Esophagus (tissue), 2 donors: ENCODE data around the gene SCN1A. TPM values are rescaled to one million over a fixed set of nuclear protein-coding genes. Genes with fewer than 3 reads are reported as not detected.
"Not testable (repeated sequence)": the region's sequence is repeated elsewhere in the genome, so short reads cannot be mapped to it uniquely, and the experiment has no call there.

Experiments used
- H3K27ac ChIP-seq, 2 donors: one replicate each; pipeline ENCODE4 v1.5.1; 2013; ENCODE audit warnings: low read depth in 2 of 2, mild to moderate bottlenecking in 2 of 2, inconsistent platforms in 1 of 2, low read length in 1 of 2, moderate library complexity in 1 of 2
- H3K27me3 ChIP-seq, 2 donors: one replicate each; pipeline ENCODE4 v1.6.1; 2013; ENCODE audit warnings: low read length in 2 of 2, control low read depth in 1 of 2, mild to moderate bottlenecking in 1 of 2; ENCODE audit not compliant: insufficient read depth in 2 of 2, control insufficient read depth in 1 of 2
- H3K36me3 ChIP-seq, 2 donors: one replicate each; pipeline ENCODE4 v1.6.1; 2013; ENCODE audit warnings: low read length in 1 of 2; ENCODE audit not compliant: control insufficient read depth in 2 of 2, insufficient read depth in 2 of 2
- H3K4me1 ChIP-seq, 2 donors: one replicate each; pipeline ENCODE4 v1.6.1; 2013; ENCODE audit warnings: low read length in 1 of 2; ENCODE audit not compliant: control insufficient read depth in 2 of 2, insufficient read depth in 2 of 2
- H3K4me3 ChIP-seq, 2 donors: one replicate each; pipeline ENCODE4 v1.5.1; 2013; ENCODE audit warnings: low read length in 2 of 2, mild to moderate bottlenecking in 2 of 2, low read depth in 1 of 2, moderate library complexity in 1 of 2
- H3K9me3 ChIP-seq, 2 donors: one replicate each; pipeline ENCODE4 v1.6.1; 2013; ENCODE audit warnings: mild to moderate bottlenecking in 2 of 2, low read depth in 1 of 2, low read length in 1 of 2, moderate library complexity in 1 of 2; ENCODE audit not compliant: control insufficient read depth in 2 of 2, insufficient read depth in 1 of 2
- WGBS, 2 donors: extraction: QIAGEN DNeasy Blood & Tissue Kit; methylation state at CpG; one replicate each; pipeline ENCODE4 v1.1.7; 2013; 5-methylcytosine and 5-hydroxymethylcytosine counted together
- polyA plus RNA-seq, 2 donors: library from polyadenylated mRNA; stranded (reverse); fragments of 200-250 nt; gene quantifications; one replicate each; pipeline ENCODE4 v1.2.3, GENCODE V29; 2013
- donor health status: healthy with polysubstance abuse.
- donor health status: Bipolar disorder and iron deficiency.

Gene SCN1A
- polyA plus RNA-seq, 2 donors, result not detected

- Histone ChIP-seq H3K4me3 (no peak overlapping the region), H3K9me3 (no peaks in the 10 kb centered on the region), H3K27me3 (no peaks in the 10 kb centered on the region), H3K4me1 (no peaks in the 10 kb centered on the region), H3K36me3 (no peaks in the 10 kb centered on the region), H3K27ac (no peak overlapping the region)
- 40 to 61% methylated on average over 3 of the region's 3 CpGs for WGBS, 2 donors
These were observed 27.0 kb upstream of the SCN1A start for GRCh38 chr2:166154685-166155338.

GRCh38 chr2:166152064-166152463 lies 24.2 kb upstream of the SCN1A start:
- Histone ChIP-seq H3K9me3 (no peaks in the 10 kb centered on the region), H3K27me3 (no peaks in the 10 kb centered on the region), H3K36me3 (no peaks in the 10 kb centered on the region), H3K27ac (no peak overlapping the region), H3K4me3 (no peak overlapping the region), H3K4me1 (no peaks in the 10 kb centered on the region)

DNA sequence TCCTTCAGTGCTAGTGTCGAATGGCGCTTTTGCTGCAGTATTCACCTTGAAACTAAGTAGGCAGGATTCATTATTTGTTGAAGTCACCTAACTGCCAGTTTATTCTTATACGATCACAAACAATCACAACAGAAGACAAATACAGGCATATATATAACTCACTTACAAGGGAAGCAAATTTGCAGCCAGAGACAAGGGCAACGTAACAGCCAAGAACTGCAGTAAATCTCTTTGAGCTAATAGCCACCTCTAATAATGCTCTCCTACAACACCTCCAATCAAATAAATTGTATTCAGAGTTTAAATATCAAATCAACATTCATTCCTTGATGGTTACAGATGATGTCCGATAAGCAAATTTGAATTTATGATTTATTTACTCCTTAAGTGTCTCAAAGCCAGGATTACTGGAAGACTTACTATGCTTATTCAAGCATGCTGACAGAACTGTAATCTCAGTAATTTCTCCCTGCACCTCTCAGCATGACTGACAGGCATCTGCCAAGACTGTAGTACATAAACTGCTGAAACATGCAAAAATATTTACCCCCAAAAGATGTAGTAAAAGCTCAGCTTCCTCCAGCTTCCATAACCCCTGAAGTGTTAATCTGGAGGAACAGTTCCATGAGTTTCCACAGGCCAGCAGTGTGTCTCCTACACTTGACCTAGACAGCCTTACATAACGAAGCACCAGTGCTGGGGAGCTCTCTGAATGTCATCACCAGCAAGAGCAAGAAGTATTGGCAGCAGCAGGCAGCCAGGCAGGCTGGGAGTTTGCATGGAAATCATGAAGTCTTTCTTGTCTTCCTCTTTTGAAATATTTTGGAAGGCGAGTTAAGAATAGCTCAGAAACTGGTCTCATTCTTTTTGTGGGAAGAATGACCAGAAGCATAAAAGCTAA lies 20.9 kb upstream of the SCN1A start:
- H3K4me3 ChIP-seq, result no peak overlapping the region

GRCh38 chr2:166147883-166148282 lies 20.1 kb upstream of the SCN1A start:
- Histone ChIP-seq H3K27me3 (no peaks in the 10 kb centered on the region), H3K27ac (no peak overlapping the region), H3K36me3 (no peaks in the 10 kb centered on the region), H3K9me3 (no peaks in the 10 kb centered on the region), H3K4me1 (no peaks in the 10 kb centered on the region), H3K4me3 (no peak overlapping the region)
- 74 to 78% methylated on average over 2 of the region's 2 CpGs for WGBS, 2 donors

More for the DNA sequence above, 20.9 kb upstream of the SCN1A start:
- 74 to 77% methylated on average over 7 of the region's 7 CpGs for WGBS, 2 donors
- no peak overlapping the region for H3K27ac ChIP-seq
- H3K36me3 ChIP-seq, result no peaks in the 10 kb centered on the region
- H3K27me3 ChIP-seq, result no peaks in the 10 kb centered on the region
- no peaks in the 10 kb centered on the region for H3K4me1 ChIP-seq
- H3K9me3 ChIP-seq, result no peaks in the 10 kb centered on the region

DNA sequence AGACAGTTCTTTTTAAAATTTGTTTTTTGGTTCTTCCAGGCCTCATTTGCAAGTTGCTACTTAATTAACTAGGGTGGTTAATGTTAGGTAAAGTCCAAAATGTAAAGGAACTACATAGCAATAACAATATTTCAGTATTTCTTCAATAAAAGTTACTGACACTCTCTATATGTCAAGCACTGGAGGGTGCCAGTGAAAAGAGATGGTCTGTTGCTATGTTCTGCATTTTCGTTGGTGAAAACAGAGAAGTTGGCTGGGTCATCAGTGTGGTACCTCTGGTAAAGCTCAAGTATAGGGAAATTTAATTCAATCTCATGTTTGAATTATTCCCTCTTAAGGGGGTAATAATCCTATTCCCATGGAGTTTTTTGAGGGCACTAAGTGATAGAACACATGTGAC lies 16.3 kb upstream of the SCN1A start:
- 70 to 76% methylated on average over 1 of the region's 1 CpG for WGBS, 2 donors

GRCh38 chr2:166140932-166141331 lies 13.1 kb upstream of the SCN1A start:
- no peak overlapping the region for H3K27ac ChIP-seq
- H3K27me3 ChIP-seq, result no peaks in the 10 kb centered on the region
- WGBS, 2 donors, result 83 to 85% methylated on average over 2 of the region's 2 CpGs
- H3K9me3 ChIP-seq, result peaks cover 0 to 3% of the 10 kb centered on the region in 2 donors
- H3K4me3 ChIP-seq, result no peak overlapping the region
- no peaks in the 10 kb centered on the region for H3K36me3 ChIP-seq
- H3K4me1 ChIP-seq, result no peaks in the 10 kb centered on the region

More for the DNA sequence above, 16.3 kb upstream of the SCN1A start:
- Histone ChIP-seq H3K4me3 (no peak overlapping the region), H3K27ac (no peak overlapping the region), H3K27me3 (no peaks in the 10 kb centered on the region), H3K4me1 (no peaks in the 10 kb centered on the region), H3K9me3 (no peaks in the 10 kb centered on the region), H3K36me3 (no peaks in the 10 kb centered on the region)

GRCh38 chr2:166140475-166140874 lies 12.7 kb upstream of the SCN1A start:
- H3K36me3 ChIP-seq, result no peaks in the 10 kb centered on the region
- peaks cover 0 to 3% of the 10 kb centered on the region in 2 donors for H3K9me3 ChIP-seq
- WGBS, 2 donors, result 50 to 57% methylated on average over 7 of the region's 7 CpGs
- no peak overlapping the region for H3K4me3 ChIP-seq
- no peak overlapping the region for H3K27ac ChIP-seq
- no peaks in the 10 kb centered on the region for H3K27me3 ChIP-seq
- H3K4me1 ChIP-seq, result no peaks in the 10 kb centered on the region

GRCh38 chr2:166139479-166139878 lies 11.7 kb upstream of the SCN1A start:
- H3K4me3 ChIP-seq, H3K9me3 ChIP-seq, H3K36me3 ChIP-seq, H3K4me1 ChIP-seq, H3K27me3 ChIP-seq, H3K27ac ChIP-seq: not testable (repeated sequence)
- 46 to 65% methylated on average over 3 of the region's 3 CpGs for WGBS, 2 donors

DNA sequence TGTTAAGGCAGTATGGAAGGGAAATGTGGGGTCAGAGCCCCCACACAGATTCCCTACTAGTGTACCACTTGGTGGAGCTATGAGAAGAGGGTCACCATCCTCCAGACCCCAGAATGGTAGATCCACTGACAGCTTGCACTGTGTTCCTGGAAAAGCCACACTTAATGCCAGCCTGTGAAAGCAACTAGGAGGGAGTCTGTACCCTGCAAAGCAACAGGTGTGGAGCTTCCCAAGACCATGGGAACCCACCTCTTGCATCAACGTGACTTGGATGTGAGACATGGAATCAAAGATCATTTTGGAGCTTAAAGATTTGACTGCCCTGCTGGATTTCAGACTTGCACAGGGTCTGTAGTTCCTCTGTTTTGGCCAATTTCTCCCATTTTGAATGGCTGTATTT lies 10.8 kb upstream of the SCN1A start:
- peaks cover 0 to 3% of the 10 kb centered on the region in 2 donors for H3K9me3 ChIP-seq
- H3K4me1 ChIP-seq, result no peaks in the 10 kb centered on the region
- H3K27ac ChIP-seq, result no peak overlapping the region
- H3K36me3 ChIP-seq, result no peaks in the 10 kb centered on the region
- no peak overlapping the region for H3K4me3 ChIP-seq
- H3K27me3 ChIP-seq, result no peaks in the 10 kb centered on the region
- WGBS, 2 donors, result 91 to 95% methylated on average over 1 of the region's 1 CpG
